Mammary epithelial cell (primary cell): ENCODE results near the gene SCGB1A1.

Source experiments
- EZH2 ChIP-seq: IDR thresholded peaks from 2 replicates; pipeline ENCODE4 v1.6.1; 2012; ENCODE audit warnings: low read length, inconsistent platforms, borderline replicate concordance
- TF ChIP-seq, protein P1 (sequence below), 2 donors: IDR thresholded peaks in 1 of 2; conservative IDR thresholded peaks in 1 of 2; 2 replicates each; pipeline ENCODE4 v1.5.1; 2011 to 2012; ENCODE audit warnings: inconsistent platforms in 2 of 2, low read length in 2 of 2, mild to moderate bottlenecking in 2 of 2, control low read depth in 1 of 2, low read depth in 1 of 2; ENCODE audit not compliant: insufficient read depth in 1 of 2; ENCODE audit errors: extremely low read depth in 1 of 2

DNA sequence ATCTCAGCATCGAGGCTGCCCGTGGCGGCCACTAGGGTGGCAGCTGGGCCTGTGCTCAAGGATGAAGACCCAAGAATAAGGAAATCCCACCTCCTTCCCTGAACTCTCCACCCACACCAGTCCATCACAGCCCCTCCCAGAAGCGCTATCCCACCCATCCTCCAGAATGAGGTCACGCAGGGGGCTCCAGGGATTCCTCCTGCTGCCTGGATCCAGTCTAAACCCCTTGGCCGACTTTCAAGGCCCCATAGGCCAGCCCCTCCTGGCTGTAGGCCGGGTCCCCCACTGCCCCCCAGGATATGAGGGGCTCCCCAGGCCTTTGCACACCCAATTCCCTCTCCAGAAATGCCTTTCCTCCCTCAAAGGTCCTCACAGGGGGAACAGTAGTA lies 19.0 kb upstream of the SCGB1A1 start:
- TF ChIP-seq, protein P1, sequence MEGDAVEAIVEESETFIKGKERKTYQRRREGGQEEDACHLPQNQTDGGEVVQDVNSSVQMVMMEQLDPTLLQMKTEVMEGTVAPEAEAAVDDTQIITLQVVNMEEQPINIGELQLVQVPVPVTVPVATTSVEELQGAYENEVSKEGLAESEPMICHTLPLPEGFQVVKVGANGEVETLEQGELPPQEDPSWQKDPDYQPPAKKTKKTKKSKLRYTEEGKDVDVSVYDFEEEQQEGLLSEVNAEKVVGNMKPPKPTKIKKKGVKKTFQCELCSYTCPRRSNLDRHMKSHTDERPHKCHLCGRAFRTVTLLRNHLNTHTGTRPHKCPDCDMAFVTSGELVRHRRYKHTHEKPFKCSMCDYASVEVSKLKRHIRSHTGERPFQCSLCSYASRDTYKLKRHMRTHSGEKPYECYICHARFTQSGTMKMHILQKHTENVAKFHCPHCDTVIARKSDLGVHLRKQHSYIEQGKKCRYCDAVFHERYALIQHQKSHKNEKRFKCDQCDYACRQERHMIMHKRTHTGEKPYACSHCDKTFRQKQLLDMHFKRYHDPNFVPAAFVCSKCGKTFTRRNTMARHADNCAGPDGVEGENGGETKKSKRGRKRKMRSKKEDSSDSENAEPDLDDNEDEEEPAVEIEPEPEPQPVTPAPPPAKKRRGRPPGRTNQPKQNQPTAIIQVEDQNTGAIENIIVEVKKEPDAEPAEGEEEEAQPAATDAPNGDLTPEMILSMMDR (conservative IDR thresholded peaks at IDR 0.05 in 1 of 2, IDR thresholded peaks at IDR 0.05 in 1 of 2; ENCODE audit: extremely low read depth in 1 of 2, insufficient read depth in 1 of 2, low read depth in 1 of 2, low read length in 2 of 2): no peak
- no peak for TF ChIP-seq EZH2
